Keratinocyte (primary cell): Measurements from ENCODE around the gene NRBF2.

Source experiments
- EZH2 ChIP-seq: IDR thresholded peaks from one replicate; pipeline ENCODE4 v1.6.1; 2012; ENCODE audit warnings: inconsistent platforms, mild to moderate bottlenecking, low read length, moderate library complexity
- TF ChIP-seq, protein P1 (sequence below), 3 experiments: IDR thresholded peaks in 1 of 3; conservative IDR thresholded peaks in 1 of 3; optimal IDR thresholded peaks in 1 of 3; 2 replicates in 2 of 3; 3 replicates in 1 of 3; pipeline versions ENCODE3 to v1.5.1; 2011; ENCODE audit warnings: low read length in 3 of 3, mild to moderate bottlenecking in 3 of 3, moderate library complexity in 2 of 3, control low read depth in 1 of 3, inconsistent platforms in 1 of 3; ENCODE audit not compliant: insufficient read depth in 2 of 3; ENCODE audit errors: extremely low read depth in 1 of 3

- TF ChIP-seq EZH2 = no peak
- TF ChIP-seq, protein P1, sequence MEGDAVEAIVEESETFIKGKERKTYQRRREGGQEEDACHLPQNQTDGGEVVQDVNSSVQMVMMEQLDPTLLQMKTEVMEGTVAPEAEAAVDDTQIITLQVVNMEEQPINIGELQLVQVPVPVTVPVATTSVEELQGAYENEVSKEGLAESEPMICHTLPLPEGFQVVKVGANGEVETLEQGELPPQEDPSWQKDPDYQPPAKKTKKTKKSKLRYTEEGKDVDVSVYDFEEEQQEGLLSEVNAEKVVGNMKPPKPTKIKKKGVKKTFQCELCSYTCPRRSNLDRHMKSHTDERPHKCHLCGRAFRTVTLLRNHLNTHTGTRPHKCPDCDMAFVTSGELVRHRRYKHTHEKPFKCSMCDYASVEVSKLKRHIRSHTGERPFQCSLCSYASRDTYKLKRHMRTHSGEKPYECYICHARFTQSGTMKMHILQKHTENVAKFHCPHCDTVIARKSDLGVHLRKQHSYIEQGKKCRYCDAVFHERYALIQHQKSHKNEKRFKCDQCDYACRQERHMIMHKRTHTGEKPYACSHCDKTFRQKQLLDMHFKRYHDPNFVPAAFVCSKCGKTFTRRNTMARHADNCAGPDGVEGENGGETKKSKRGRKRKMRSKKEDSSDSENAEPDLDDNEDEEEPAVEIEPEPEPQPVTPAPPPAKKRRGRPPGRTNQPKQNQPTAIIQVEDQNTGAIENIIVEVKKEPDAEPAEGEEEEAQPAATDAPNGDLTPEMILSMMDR (optimal IDR thresholded peaks at IDR 0.05 in 1 of 3, IDR thresholded peaks at IDR 0.05 in 1 of 3, conservative IDR thresholded peaks at IDR 0.05 in 1 of 3; ENCODE audit: extremely low read depth in 1 of 3, insufficient read depth in 2 of 3, low read length in 3 of 3) = no peak
These were observed 4.7 kb upstream of the NRBF2 start for GRCh38 chr10:63128443-63128842.
